ENCODE data around the gene ZNF205. TPM values are rescaled to one million over a fixed set of nuclear protein-coding genes. Genes with fewer than 3 reads are reported as not detected.
"Not testable (repeated sequence)": the region's sequence is repeated elsewhere in the genome, so short reads cannot be mapped to it uniquely, and the experiment has no call there.

ZNF205 gene

GRCh38 chr16:3165111-3165822 is 52.9 kb downstream of the ZNF205 start:
- Histone ChIP-seq H3K79me1 (ENCODE audit: low read depth, low read length) (no peaks in the 10 kb centered on the region), H3K23ac (ENCODE audit: low read depth, low read length, poor library complexity) (no peak overlapping the region), H3K14ac (ENCODE audit: low read length) (no peak overlapping the region), H3K4me3 (ENCODE audit: low read length in 2 of 2) (no peak overlapping the region), H4K8ac (ENCODE audit: low read depth, low read length) (no peak overlapping the region), H3K27ac (replicated peaks; ENCODE audit: low read length) (no peak overlapping the region), H3K18ac (ENCODE audit: low read length) (no peak overlapping the region), H4K91ac (ENCODE audit: low read depth, low read length, poor library complexity) (no peak overlapping the region), H3K4ac (ENCODE audit: low read length) (no peak overlapping the region), H2AFZ (ENCODE audit: low read length) (peak overlapping the region; percentile 87), H2BK15ac (ENCODE audit: low read length) (no peak overlapping the region), H2AK5ac (ENCODE audit: low read depth, low read length) (no peak overlapping the region), H2BK5ac (ENCODE audit: low read length) (no peak overlapping the region), H3K27me3 (ENCODE audit: control insufficient read depth in 3 of 3, insufficient read depth in 3 of 3, low read depth in 1 of 3, low read length in 3 of 3) (peaks cover 1 to 37% (median 22%) of the 10 kb centered on the region in 3 experiments), H3K4me2 (ENCODE audit: insufficient read depth, low read length, poor library complexity, severe bottlenecking) (no peak overlapping the region), H2BK120ac (ENCODE audit: low read depth, low read length) (no peak overlapping the region), H3K36me3 (replicated peaks in 1 of 2; ENCODE audit: control insufficient read depth in 2 of 2, insufficient read depth in 2 of 2, low read length in 2 of 2) (no peaks in the 10 kb centered on the region), H3K4me1 (ENCODE audit: control insufficient read depth in 2 of 2, insufficient read depth in 1 of 2, low read depth in 1 of 2, low read length in 2 of 2) (no peaks in the 10 kb centered on the region), H3K9ac (ENCODE audit: low read depth, low read length, poor library complexity) (no peak overlapping the region), H2BK12ac (ENCODE audit: low read length) (no peak overlapping the region), H3K9me3 (replicated peaks in 1 of 2; ENCODE audit: control insufficient read depth in 2 of 2, insufficient read depth in 1 of 2, low read depth in 1 of 2, low read length in 2 of 2) (peaks cover 0 to 2% of the 10 kb centered on the region in 2 donors)
- DNase-seq (ENCODE audit: low spot score) = no peak
- WGBS, 2 donors (ENCODE audit: extremely low coverage in 2 of 2, insufficient read length in 2 of 2, insufficient replicate concordance in 1 of 2) = no CpG with 5 or more reads among the region's 12 CpGs

DNA sequence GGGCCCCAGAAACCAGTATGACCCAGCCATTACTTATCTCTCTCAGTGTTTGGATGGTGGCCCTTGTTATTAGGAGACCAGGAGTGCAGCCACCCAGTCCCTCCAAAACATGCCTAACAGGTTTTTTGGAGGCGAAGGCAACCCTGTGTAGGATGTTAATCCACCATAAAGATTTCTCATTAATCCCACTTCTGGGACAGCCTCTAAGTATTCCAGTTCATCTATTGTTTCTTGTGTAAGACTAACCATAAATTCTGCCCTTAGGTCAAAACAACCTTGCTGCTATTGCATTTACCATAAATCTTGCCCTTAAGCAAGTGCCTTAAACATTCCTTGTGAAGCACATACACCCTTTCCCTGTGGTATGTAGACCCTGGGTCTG is 54.1 kb downstream of the ZNF205 start:
- H3K9me3 ChIP-seq (replicated peaks in 1 of 2; ENCODE audit: control insufficient read depth in 2 of 2, insufficient read depth in 1 of 2, low read depth in 1 of 2, low read length in 2 of 2) = peaks cover 0 to 2% of the 10 kb centered on the region in 2 donors
- no peak overlapping the region for H3K27ac ChIP-seq (replicated peaks; ENCODE audit: low read length)
- H3K14ac ChIP-seq (ENCODE audit: low read length) = no peak overlapping the region
- H2BK15ac ChIP-seq (ENCODE audit: low read length) = no peak overlapping the region
- H2AFZ ChIP-seq (ENCODE audit: low read length) = no peak overlapping the region
- H2BK120ac ChIP-seq (ENCODE audit: low read depth, low read length) = no peak overlapping the region
- H3K23ac ChIP-seq (ENCODE audit: low read depth, low read length, poor library complexity) = no peak overlapping the region
- no peak overlapping the region for H3K9ac ChIP-seq (ENCODE audit: low read depth, low read length, poor library complexity)
- no peak overlapping the region for H2AK5ac ChIP-seq (ENCODE audit: low read depth, low read length)
- no peaks in the 10 kb centered on the region for H3K79me1 ChIP-seq (ENCODE audit: low read depth, low read length)
- peaks cover 10 to 49% (median 35%) of the 10 kb centered on the region in 3 experiments for H3K27me3 ChIP-seq (ENCODE audit: control insufficient read depth in 3 of 3, insufficient read depth in 3 of 3, low read depth in 1 of 3, low read length in 3 of 3)
- no peak for DNase-seq (ENCODE audit: low spot score)
- peaks cover 3 to 5% of the 10 kb centered on the region in 2 donors for H3K4me1 ChIP-seq (ENCODE audit: control insufficient read depth in 2 of 2, insufficient read depth in 1 of 2, low read depth in 1 of 2, low read length in 2 of 2)
- H4K91ac ChIP-seq (ENCODE audit: low read depth, low read length, poor library complexity) = no peak overlapping the region
- no peak overlapping the region for H4K8ac ChIP-seq (ENCODE audit: low read depth, low read length)
- H3K4me2 ChIP-seq (ENCODE audit: insufficient read depth, low read length, poor library complexity, severe bottlenecking) = no peak overlapping the region
- no peak overlapping the region for H3K4ac ChIP-seq (ENCODE audit: low read length)
- H3K4me3 ChIP-seq (ENCODE audit: low read length in 2 of 2) = no peak overlapping the region
- no peak overlapping the region for H2BK12ac ChIP-seq (ENCODE audit: low read length)
- no peak overlapping the region for H3K18ac ChIP-seq (ENCODE audit: low read length)
- WGBS, 2 donors (ENCODE audit: extremely low coverage in 2 of 2, insufficient read length in 2 of 2, insufficient replicate concordance in 1 of 2) = no CpG with 5 or more reads among the region's 1 CpG
- no peaks in the 10 kb centered on the region for H3K36me3 ChIP-seq (replicated peaks in 1 of 2; ENCODE audit: control insufficient read depth in 2 of 2, insufficient read depth in 2 of 2, low read length in 2 of 2)
- no peak overlapping the region for H2BK5ac ChIP-seq (ENCODE audit: low read length)

GRCh38 chr16:3168729-3169128 is 56.3 kb downstream of the ZNF205 start:
- not testable (repeated sequence) for H3K79me1 ChIP-seq (ENCODE audit: low read depth, low read length)

More at GRCh38 chr16:3168729-3169128, 56.3 kb downstream of the ZNF205 start:
- H3K27ac ChIP-seq (replicated peaks; ENCODE audit: low read length); H3K23ac ChIP-seq (ENCODE audit: low read depth, low read length, poor library complexity); DNase-seq (ENCODE audit: low spot score); H3K14ac ChIP-seq (ENCODE audit: low read length); H4K91ac ChIP-seq (ENCODE audit: low read depth, low read length, poor library complexity); H3K4ac ChIP-seq (ENCODE audit: low read length); H2BK5ac ChIP-seq (ENCODE audit: low read length); H4K8ac ChIP-seq (ENCODE audit: low read depth, low read length); H2AFZ ChIP-seq (ENCODE audit: low read length); H3K18ac ChIP-seq (ENCODE audit: low read length); H3K36me3 ChIP-seq (replicated peaks in 1 of 2; ENCODE audit: control insufficient read depth in 2 of 2, insufficient read depth in 2 of 2, low read length in 2 of 2); H2BK12ac ChIP-seq (ENCODE audit: low read length); H2BK120ac ChIP-seq (ENCODE audit: low read depth, low read length); H3K4me2 ChIP-seq (ENCODE audit: insufficient read depth, low read length, poor library complexity, severe bottlenecking); H3K4me3 ChIP-seq (ENCODE audit: low read length in 2 of 2); H3K9me3 ChIP-seq (replicated peaks in 1 of 2; ENCODE audit: control insufficient read depth in 2 of 2, insufficient read depth in 1 of 2, low read depth in 1 of 2, low read length in 2 of 2); H3K9ac ChIP-seq (ENCODE audit: low read depth, low read length, poor library complexity); H3K4me1 ChIP-seq (ENCODE audit: control insufficient read depth in 2 of 2, insufficient read depth in 1 of 2, low read depth in 1 of 2, low read length in 2 of 2); H2AK5ac ChIP-seq (ENCODE audit: low read depth, low read length); H2BK15ac ChIP-seq (ENCODE audit: low read length): not testable (repeated sequence)
- WGBS, 2 donors (ENCODE audit: extremely low coverage in 2 of 2, insufficient read length in 2 of 2, insufficient replicate concordance in 1 of 2) = no CpG with 5 or more reads among the region's 7 CpGs
- peaks cover 20 to 63% (median 52%) of the 10 kb centered on the region in 3 experiments for H3K27me3 ChIP-seq (ENCODE audit: control insufficient read depth in 3 of 3, insufficient read depth in 3 of 3, low read depth in 1 of 3, low read length in 3 of 3)

Small RNA genes within 50 kb of the gene (small RNA-seq; reads per million reads assigned to genes)
- not detected for gene RNU1-22P (ENCODE audit: insufficient read depth)
